ENCODE results near the gene CENPP. TPM values are rescaled to one million over a fixed set of nuclear protein-coding genes. Genes with fewer than 3 reads are reported as not detected.

CENPP gene
- total RNA-seq, 2 donors from 2014 or later: 22.3 to 26.4 TPM

GRCh38 chr9:92520837-92521236, 195.1 kb downstream of the CENPP start:
- ATAC-seq (no peak), DNase-seq (ENCODE audit: low spot score in 2 of 2) (no peak)
- H3K9me3 Mint-ChIP-seq: no peaks in the 10 kb centered on the region
- no peak overlapping the region for H3K27ac Mint-ChIP-seq
- H3K36me3 Mint-ChIP-seq: no peaks in the 10 kb centered on the region

GRCh38 chr9:92522983-92523970, 197.5 kb downstream of the CENPP start:
- DNase-seq (ENCODE audit: low spot score in 2 of 2) (no peak), ATAC-seq (no peak)
- Mint-ChIP-seq H3K9me3 (no peaks in the 10 kb centered on the region), H3K36me3 (no peaks in the 10 kb centered on the region), H3K27ac (no peak overlapping the region)

GRCh38 chr9:92524881-92525280, 199.1 kb downstream of the CENPP start:
- H3K27ac Mint-ChIP-seq: no peak overlapping the region
- H3K36me3 Mint-ChIP-seq: no peaks in the 10 kb centered on the region
- ATAC-seq: no peak
- no peaks in the 10 kb centered on the region for H3K9me3 Mint-ChIP-seq
- DNase-seq (ENCODE audit: low spot score in 2 of 2): no peak

DNA sequence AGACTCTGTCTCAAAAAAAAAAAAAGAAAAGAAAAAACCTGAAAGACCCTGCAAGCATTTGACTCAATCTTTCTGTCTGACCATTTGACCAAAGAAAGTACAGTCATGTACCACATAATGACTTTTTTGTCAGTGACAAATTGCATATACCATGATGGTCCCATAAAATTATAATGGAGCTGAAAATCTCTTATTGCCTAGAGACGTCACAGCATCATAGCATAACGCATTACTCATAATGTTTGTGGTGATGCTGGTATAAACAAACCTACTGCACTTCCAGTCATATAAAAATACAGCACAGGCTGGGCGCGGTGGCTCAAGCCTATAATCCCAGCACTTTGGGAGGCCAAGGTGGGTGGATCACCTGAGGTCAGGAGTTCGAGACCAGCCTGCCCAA, 199.6 kb downstream of the CENPP start:
- ATAC-seq: no peak
- Mint-ChIP-seq H3K9me3 (no peaks in the 10 kb centered on the region), H3K36me3 (no peaks in the 10 kb centered on the region), H3K27ac (no peak overlapping the region)
- no peak for DNase-seq (ENCODE audit: low spot score in 2 of 2)

DNA sequence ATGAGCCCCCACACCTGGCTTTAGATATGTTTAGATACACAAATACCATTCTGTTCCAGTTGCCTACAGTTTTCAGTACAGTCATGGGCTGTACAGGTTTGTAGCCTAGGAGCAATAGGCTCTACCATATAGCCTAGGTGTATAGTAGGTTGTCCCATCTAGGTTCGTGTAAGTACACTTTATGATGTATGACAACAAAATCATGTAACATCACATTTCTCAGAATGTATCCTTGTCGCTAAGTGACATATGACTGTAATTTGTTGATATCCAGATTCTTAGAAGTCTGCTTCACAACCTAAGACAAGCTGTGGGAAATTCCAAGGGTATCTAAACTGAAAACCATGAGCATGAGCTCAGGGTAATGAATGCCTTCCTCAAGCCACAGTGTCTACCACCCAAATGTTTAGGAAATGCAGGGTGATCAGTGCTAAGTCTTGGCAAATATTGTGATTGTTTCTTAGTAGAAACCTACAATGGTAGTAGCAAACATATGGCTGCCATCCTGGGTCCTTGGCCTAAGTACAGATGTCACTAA, 201.6 kb downstream of the CENPP start:
- peaks cover 0 to 3% of the 10 kb centered on the region in 2 donors for H3K9me3 Mint-ChIP-seq
- ATAC-seq (peak in 1 of 2 donors; percentile 58), DNase-seq (ENCODE audit: low spot score in 2 of 2) (no peak)
- H3K36me3 Mint-ChIP-seq: no peaks in the 10 kb centered on the region
- no peak overlapping the region for H3K27ac Mint-ChIP-seq

DNA sequence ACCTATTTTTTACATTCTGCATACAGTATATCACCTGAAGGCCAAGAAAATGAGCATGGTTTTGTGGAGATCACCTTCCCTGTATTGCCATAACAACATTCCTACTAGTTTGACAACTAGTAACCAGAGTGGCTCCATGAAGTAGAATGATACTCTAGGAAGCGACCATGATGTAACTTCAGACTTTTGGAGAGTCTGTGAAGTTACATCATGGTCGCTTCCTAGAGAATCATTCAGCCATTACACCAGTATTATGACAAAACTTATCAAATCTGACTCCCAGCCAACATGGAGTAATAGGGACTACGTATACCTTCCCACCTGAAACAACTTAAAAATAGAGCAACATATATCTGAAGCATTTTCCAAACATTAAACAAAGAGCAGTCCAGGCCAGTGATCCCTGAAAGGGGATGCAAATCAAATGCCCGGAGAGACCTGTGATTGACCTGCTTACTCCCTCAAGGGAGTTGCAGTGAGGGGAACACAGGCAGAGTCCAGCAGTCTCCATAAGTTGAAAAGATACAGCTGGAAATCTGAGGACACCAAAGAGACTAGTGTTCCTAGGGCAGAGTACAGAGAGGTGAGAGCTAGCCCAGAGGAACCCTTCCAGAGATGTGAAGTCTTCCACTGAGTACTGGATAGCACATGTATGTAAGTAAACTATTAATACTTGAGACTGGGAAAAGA, 202.2 kb downstream of the CENPP start:
- ATAC-seq: no peak
- no peak for DNase-seq (ENCODE audit: low spot score in 2 of 2)
- Mint-ChIP-seq H3K27ac (no peak overlapping the region), H3K36me3 (no peaks in the 10 kb centered on the region), H3K9me3 (peaks cover 0 to 4% of the 10 kb centered on the region in 2 donors)

DNA sequence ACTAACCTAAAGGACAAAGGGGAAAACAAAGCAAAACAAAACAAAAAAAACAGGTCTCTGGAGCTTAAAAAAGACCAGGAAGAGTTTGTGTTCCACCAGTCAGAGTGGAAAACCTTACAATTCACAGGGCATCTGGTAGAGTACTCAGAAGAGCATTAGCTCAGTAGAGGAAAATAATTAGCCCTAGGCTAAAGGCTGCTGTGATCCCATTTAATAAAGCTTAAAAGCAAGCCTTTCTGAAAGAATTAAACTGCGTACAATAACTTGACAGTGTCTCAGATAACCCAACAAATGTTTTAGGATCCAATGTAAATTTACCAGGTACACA, 202.7 kb downstream of the CENPP start:
- DNase-seq (ENCODE audit: low spot score in 2 of 2) (no peak), ATAC-seq (no peak)
- no peak overlapping the region for H3K27ac Mint-ChIP-seq
- H3K36me3 Mint-ChIP-seq: no peaks in the 10 kb centered on the region
- H3K9me3 Mint-ChIP-seq: peaks cover 0 to 4% of the 10 kb centered on the region in 2 donors

- ATAC-seq (no peak), DNase-seq (ENCODE audit: low spot score in 2 of 2) (no peak)
- Mint-ChIP-seq H3K36me3 (no peaks in the 10 kb centered on the region), H3K27ac (no peak overlapping the region), H3K9me3 (peaks cover 0 to 4% of the 10 kb centered on the region in 2 donors)
Observed at GRCh38 chr9:92529124-92529523, 203.4 kb downstream of the CENPP start.

DNA sequence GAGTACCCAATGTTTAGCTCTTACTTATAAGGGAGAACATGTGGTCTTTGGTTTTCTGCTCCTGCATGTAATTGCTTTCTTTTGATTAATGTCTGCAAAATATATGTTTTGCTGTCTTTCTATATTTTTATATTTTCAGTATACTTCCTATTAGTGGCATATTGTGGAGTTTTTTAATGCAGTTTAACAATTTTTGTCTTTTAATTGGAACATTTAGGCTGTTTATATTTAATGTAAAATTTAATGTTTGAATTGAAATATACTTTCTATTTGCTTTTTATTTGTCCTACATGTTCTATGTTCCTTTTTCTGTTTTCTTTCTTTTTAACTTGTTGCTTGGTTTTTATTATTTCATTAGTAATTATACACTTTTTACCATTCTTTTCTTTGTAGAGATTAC, 205.1 kb downstream of the CENPP start:
- no peak for DNase-seq (ENCODE audit: low spot score in 2 of 2)
- H3K27ac Mint-ChIP-seq: no peak overlapping the region
- ATAC-seq: no peak
- no peaks in the 10 kb centered on the region for H3K36me3 Mint-ChIP-seq
- H3K9me3 Mint-ChIP-seq: peaks cover 0 to 4% of the 10 kb centered on the region in 2 donors

DNA sequence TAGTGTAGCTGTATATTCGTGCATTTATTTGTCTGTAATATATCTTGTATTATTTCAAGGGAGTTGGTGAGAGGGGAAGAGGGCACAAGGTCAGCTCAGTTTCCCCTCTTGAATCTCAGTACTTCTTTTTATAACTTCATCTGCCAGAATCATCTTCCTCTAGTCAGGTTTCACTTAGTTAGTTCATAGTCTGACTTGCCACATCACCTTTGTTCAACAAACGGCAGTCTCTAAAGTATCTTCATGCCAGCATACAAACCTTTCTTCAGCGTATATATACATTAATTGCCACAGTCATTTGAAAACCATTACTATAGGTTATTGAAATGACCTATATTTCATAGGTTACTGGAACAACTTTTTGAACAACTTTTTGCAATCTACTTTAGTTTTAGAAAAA, 208.5 kb downstream of the CENPP start:
- H3K27ac Mint-ChIP-seq: no peak overlapping the region
- H3K9me3 Mint-ChIP-seq: peaks cover 0 to 4% of the 10 kb centered on the region in 2 donors
- no peak for DNase-seq (ENCODE audit: low spot score in 2 of 2)

DNA sequence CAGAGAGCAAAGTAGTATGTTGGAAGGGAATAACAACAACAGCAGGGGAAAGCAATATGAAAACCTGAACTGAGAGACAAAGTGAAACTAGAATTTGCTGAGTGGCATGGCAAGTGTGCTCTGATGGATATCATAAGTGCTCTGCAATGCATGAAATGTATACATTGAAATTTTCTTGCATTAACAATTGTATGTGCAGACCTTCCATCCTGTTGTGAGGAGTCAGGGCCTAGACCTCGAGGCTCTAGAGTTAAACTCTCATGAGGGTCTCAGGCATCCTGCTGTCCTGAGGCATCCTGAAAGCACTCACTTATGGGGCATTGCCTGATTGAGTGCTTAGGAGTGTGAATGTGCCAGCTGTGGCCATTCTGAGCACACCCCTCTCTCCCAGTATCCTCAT, 208.9 kb downstream of the CENPP start:
- ATAC-seq (no peak), DNase-seq (ENCODE audit: low spot score in 2 of 2) (no peak)
- Mint-ChIP-seq H3K9me3 (peaks cover 0 to 4% of the 10 kb centered on the region in 2 donors), H3K27ac (no peak overlapping the region), H3K36me3 (no peaks in the 10 kb centered on the region)

More for the DNA sequence above, 208.5 kb downstream of the CENPP start:
- no peaks in the 10 kb centered on the region for H3K36me3 Mint-ChIP-seq
- no peak for ATAC-seq

DNA sequence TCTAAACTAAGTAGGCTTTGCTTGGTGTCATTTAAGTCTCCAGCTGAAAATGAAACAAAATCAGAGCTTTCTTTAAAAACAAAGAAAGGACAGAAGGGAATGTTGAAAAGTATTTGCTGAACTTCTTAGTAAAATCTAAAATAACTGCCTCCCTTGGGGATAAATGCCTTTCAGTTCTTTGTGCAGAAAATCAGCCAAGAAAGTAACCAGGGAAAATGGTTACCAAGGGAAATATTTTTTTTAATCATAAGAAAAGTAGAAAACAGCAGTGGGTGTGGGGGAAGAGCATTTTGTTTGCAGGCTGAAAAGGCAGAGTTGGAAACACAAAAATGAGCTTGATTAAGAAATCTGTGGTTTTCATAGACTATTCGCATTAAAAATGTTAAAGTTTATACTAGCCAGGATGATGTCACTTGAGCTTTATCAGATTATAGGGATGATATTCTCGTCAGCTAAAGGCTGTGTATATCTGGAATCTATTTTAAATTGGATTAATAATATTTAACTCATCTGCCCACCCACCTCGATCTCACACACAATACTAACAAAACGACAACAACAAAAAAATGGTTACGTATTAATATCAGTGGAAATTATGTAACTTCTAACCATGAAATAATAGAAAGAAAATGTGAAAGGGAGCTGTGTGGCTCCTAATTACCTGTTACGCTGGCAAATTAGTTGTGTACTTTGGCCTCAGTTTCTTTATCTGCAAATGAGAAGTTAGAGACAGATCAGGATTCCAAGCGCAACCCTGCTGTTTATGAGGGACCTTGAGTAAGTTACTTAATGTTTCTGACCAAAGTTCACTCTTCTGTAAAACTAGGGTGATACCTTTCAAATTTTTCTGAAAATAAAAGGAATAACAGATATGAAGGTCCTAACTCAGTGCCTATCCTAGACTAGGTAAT, 210.4 kb downstream of the CENPP start, which contains the start of gene ECM2:
Gene ECM2 (minus strand): TSS at position 51 of the 911 bp plus-strand sequence. CDS start 13,124 bp downstream, outside the sequence.
- Mint-ChIP-seq H3K36me3 (no peaks in the 10 kb centered on the region), H3K27ac (no peak within 1 kb of the TSS), H3K9me3 (peaks cover 0 to 4% of the 10 kb centered on the region in 2 donors)
- DNase-seq (ENCODE audit: low spot score in 2 of 2) (no peak), ATAC-seq (no peak)

- Mint-ChIP-seq H3K27ac (no peak overlapping the region), H3K36me3 (no peaks in the 10 kb centered on the region)
Observed at GRCh38 chr9:92538541-92538940, 212.8 kb downstream of the CENPP start.

DNA sequence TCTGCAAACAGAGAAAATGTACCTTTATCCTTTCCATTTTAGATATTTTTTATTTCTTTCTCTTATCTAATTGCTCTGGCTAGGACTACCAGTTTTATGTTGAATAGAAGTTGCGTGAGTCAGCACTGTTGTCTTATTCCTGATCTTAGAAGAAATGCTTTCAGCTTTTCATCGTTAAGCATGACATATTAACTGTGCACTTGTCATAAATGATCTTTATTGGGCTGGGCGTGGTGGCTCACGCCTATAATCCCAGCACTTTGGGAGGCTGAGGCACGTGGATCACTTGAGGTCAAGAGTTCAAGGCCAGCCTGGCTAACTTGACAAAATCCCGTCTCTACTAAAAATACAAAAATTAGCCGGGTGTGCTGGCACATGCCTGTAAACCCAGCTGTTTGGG, 218.2 kb downstream of the CENPP start:
- ATAC-seq (no peak), DNase-seq (ENCODE audit: low spot score in 2 of 2) (no peak)
- H3K9me3 Mint-ChIP-seq: no peaks in the 10 kb centered on the region
- H3K27ac Mint-ChIP-seq: no peak overlapping the region
- peaks cover 5% of the 10 kb centered on the region in 2 donors for H3K36me3 Mint-ChIP-seq

More at GRCh38 chr9:92538541-92538940, 212.8 kb downstream of the CENPP start:
- ATAC-seq: no peak
- H3K9me3 Mint-ChIP-seq: no peaks in the 10 kb centered on the region
- DNase-seq (ENCODE audit: low spot score in 2 of 2): no peak

DNA sequence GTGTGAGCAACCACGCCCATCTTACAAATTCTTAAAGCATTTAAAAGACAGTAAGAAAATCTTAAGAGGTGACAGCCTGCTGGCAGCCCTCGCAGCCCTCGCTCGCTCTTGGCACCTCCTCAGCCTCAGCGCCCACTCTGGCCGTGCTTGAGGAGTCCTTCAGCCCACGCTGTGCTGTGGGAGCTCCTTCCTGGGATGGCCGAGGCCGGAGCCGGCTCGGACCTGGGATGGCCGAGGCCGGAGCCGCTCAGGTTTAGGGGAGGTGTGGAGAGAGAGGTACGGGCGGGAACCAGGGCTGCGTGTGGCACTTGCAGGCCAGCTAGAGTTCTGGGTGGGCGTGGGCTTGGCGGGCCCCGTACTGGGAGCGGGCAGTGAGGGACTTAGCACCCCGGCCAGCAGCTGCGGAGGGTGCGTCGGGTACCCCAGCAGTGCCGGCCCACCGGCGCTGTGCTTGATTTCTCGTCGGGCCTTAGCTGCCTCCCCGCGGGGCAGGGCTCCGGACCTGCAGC, 219.3 kb downstream of the CENPP start:
- Mint-ChIP-seq H3K36me3 (peaks cover 5% of the 10 kb centered on the region in 2 donors), H3K9me3 (no peaks in the 10 kb centered on the region), H3K27ac (no peak overlapping the region)
- ATAC-seq (no peak), DNase-seq (ENCODE audit: low spot score in 2 of 2) (no peak)

DNA sequence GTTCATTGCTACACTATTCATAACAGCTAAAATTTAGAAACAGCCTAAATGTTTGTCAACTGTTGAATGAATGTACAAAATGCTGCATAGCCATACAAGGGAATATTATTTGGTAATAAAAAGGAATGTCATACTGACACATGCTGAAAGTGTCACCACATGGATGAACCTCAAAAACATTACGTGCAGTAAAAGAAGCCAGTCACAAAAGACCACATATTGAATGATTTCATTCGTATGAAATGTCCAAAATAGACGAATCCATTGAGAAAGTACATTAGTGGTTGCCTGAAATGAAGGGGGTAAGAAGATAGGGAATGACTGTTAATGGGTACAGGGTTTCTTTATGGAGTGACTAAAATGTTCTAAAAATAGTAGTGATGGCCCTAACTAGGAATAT, 221.6 kb downstream of the CENPP start:
- Mint-ChIP-seq H3K36me3 (peaks cover 5% of the 10 kb centered on the region in 2 donors), H3K9me3 (no peaks in the 10 kb centered on the region), H3K27ac (no peak overlapping the region)
- DNase-seq (ENCODE audit: low spot score in 2 of 2) (no peak), ATAC-seq (no peak)
